ENCODE results near the gene NCKAP5. TPM values are rescaled to one million over a fixed set of nuclear protein-coding genes. Genes with fewer than 3 reads are reported as not detected.

Gene NCKAP5
- total RNA-seq, 4 donors from 2014 or later = 0.55 to 6.6 (median 3.3) TPM; not detected in 1

GRCh38 chr2:133576714-133577113 lies 8.5 kb upstream of the NCKAP5 start:
- DNase-seq = no peak
- TF ChIP-seq POLR2A (IDR thresholded peaks at IDR 0.05) (no peak), CTCF (IDR thresholded peaks at IDR 0.05) (no peak)
- Histone ChIP-seq H3K4me3 (no peak overlapping the region), H3K27me3 (no peaks in the 10 kb centered on the region), H3K4me1 (peaks cover 0 to 4% of the 10 kb centered on the region in 2 donors), H3K27ac (no peak overlapping the region), H3K9me3 (no peaks in the 10 kb centered on the region), H3K36me3 (no peaks in the 10 kb centered on the region)
- intact Hi-C loops (cut with DNase I; ENCODE audit: low total_unique reads) = no loop called here

GRCh38 chr2:133574620-133575019 lies 6.4 kb upstream of the NCKAP5 start:
- H3K4me1 ChIP-seq = no peaks in the 10 kb centered on the region
- DNase-seq = no peak
- H3K9me3 ChIP-seq = no peaks in the 10 kb centered on the region
- TF ChIP-seq POLR2A (IDR thresholded peaks at IDR 0.05) = no peak
- TF ChIP-seq CTCF (IDR thresholded peaks at IDR 0.05) = no peak
- H3K36me3 ChIP-seq = no peaks in the 10 kb centered on the region
- no peaks in the 10 kb centered on the region for H3K27me3 ChIP-seq
- intact Hi-C loops (cut with DNase I; ENCODE audit: low total_unique reads) = no loop called here
- no peak overlapping the region for H3K4me3 ChIP-seq
- H3K27ac ChIP-seq = no peak overlapping the region

- intact Hi-C loops (cut with DNase I; ENCODE audit: low total_unique reads) = no loop called here
- no peaks in the 10 kb centered on the region for H3K9me3 ChIP-seq
- no peaks in the 10 kb centered on the region for H3K27me3 ChIP-seq
- H3K36me3 ChIP-seq = no peaks in the 10 kb centered on the region
- H3K4me3 ChIP-seq = no peak overlapping the region
- TF ChIP-seq POLR2A (IDR thresholded peaks at IDR 0.05) = no peak
- no peak for TF ChIP-seq CTCF (IDR thresholded peaks at IDR 0.05)
- no peak for DNase-seq
- H3K27ac ChIP-seq = no peak overlapping the region
- H3K4me1 ChIP-seq = no peaks in the 10 kb centered on the region
Observed at GRCh38 chr2:133574186-133574585, 5.9 kb upstream of the NCKAP5 start.

- intact Hi-C loops (cut with DNase I; ENCODE audit: low total_unique reads) = no loop called here
Observed at GRCh38 chr2:133573491-133574162, 5.4 kb upstream of the NCKAP5 start.

More at GRCh38 chr2:133573491-133574162, 5.4 kb upstream of the NCKAP5 start:
- no peaks in the 10 kb centered on the region for H3K27me3 ChIP-seq
- no peaks in the 10 kb centered on the region for H3K4me1 ChIP-seq
- DNase-seq = no peak
- no peaks in the 10 kb centered on the region for H3K36me3 ChIP-seq
- no peaks in the 10 kb centered on the region for H3K9me3 ChIP-seq
- H3K4me3 ChIP-seq = no peak overlapping the region
- H3K27ac ChIP-seq = no peak overlapping the region
- no peak for TF ChIP-seq POLR2A (IDR thresholded peaks at IDR 0.05)
- no peak for TF ChIP-seq CTCF (IDR thresholded peaks at IDR 0.05)
